Measurements from ENCODE around the gene KCND3.

KCND3 gene

GRCh38 chr1:111880881-111881837 lies 108.3 kb downstream of the KCND3 start:
- DNase-seq (ENCODE audit: low spot score) = peak; percentile 53

- DNase-seq (ENCODE audit: low spot score) = peak; percentile 36
Observed at GRCh38 chr1:111879081-111879480, 110.4 kb downstream of the KCND3 start.

DNA sequence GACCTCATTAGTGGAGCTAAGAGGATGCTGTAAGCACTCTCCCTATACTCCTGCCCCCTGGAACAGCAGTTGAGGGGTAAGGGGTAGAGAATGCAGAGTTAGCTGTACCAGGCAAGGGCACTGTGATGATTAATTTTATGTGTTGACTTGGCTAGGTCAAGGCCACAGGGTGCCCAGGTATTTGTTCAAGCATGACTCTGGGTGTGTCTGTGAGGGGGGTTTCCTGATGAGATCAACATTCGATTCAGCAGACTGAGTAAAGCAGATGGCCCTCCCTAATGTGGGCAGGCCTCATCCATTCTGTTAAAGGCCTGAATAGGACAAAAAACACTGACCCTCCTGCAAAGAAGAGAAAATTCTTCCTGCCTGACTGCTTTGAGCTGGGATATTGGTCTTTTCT lies 110.8 kb downstream of the KCND3 start:
- DNase-seq (ENCODE audit: low spot score) = no peak

DNA sequence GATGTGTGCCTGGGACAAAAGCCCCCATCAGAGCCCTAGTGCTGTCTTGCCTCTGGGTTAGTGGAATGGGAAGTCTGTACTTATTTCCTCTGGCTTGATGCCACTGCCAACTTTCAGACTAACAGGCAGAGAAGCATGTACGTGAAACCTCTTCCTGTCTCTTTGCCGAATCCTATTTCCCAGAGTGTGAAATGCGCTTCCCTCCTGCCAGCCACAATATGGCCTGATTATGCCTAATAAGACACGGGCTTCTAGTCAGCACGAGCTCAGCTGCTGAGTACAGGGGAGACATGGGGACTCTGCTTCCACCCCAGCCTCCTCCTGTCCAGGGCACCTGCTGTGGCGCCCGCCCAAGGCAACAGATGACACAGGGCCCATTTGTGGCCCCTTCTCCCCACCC lies 111.4 kb downstream of the KCND3 start:
- DNase-seq (ENCODE audit: low spot score) = peak; percentile 11

GRCh38 chr1:111876631-111877030 lies 112.8 kb downstream of the KCND3 start:
- DNase-seq (ENCODE audit: low spot score) = no peak

DNA sequence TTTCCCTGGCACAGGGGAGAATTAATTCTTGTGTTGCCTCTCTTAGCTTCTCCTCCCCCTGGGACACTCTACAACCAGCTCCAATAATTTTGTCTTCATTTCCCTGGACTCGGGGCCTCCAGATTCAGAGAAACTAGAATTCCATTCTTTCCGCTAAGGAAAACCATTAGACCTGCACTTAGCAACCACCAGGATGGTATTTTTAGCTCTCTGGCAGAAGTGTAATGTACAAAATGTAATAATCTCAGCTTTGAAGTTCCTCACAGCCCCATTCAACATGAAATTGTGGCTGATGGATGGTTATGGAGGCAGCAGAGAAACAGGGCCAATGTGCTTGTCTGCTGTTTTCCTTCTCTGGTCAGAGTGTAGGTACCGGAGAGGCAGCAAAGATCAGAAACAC lies 113.8 kb downstream of the KCND3 start:
- no peak for DNase-seq (ENCODE audit: low spot score)

DNA sequence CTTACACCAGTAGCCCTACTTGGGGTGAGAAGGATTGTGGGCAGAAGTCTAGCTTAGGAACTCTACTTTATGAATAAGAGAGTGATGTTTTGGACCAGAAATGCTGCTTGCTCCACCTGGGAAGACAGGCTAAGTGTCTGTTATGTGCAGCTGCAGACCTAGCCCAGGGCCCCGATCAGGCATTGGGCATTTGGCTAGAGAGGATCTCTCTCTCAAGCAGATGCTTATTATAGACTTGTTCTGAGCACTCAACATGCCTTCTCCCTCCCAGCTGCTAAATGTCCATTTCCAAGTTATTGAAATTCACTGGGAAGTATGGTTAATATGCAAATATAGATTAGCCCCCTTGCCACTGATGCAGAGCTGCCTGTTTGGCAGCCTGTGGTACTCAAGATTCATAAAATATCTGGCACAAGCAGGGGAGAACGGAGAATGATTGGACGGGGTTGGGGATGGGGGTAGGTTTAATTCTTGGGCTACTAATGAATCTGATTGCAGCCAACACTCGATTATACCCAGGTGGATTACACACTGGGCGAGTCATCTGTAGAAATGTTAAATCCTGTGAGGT lies 115.9 kb downstream of the KCND3 start:
- no peak for DNase-seq (ENCODE audit: low spot score)

GRCh38 chr1:111870181-111870580 lies 119.3 kb downstream of the KCND3 start:
- DNase-seq (ENCODE audit: low spot score) = no peak

DNA sequence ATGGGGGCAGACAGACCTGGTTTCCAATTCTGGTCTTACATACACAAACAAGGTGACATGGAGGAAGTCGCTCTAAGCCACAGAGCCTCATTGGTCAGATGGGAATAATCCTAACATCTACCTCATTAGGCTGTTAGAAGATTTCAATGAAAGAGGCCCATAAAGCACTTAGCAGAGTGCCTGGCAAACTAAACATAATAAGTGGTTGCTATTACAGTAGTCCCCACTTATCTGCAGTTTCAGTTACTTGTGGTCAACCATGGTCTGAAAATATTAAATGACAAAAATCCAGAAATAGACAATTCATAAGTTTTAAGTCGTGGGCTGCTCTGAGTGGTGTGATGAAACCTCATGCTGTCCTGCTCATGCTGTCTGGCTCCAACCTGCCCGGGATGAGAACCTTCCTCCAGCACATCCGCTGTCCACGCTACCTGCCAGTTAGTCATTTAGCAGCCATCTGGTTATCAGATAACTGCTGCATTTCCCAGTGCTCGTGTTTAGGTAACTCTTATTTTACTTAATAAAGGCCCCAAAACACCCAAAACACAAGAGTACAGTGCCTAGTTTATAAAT lies 121.5 kb downstream of the KCND3 start:
- DNase-seq (ENCODE audit: low spot score) = no peak

GRCh38 chr1:111864862-111865261 lies 124.6 kb downstream of the KCND3 start:
- no peak for DNase-seq (ENCODE audit: low spot score)

- DNase-seq (ENCODE audit: low spot score) = no peak
Observed at GRCh38 chr1:111863401-111863800, 126.1 kb downstream of the KCND3 start.

DNA sequence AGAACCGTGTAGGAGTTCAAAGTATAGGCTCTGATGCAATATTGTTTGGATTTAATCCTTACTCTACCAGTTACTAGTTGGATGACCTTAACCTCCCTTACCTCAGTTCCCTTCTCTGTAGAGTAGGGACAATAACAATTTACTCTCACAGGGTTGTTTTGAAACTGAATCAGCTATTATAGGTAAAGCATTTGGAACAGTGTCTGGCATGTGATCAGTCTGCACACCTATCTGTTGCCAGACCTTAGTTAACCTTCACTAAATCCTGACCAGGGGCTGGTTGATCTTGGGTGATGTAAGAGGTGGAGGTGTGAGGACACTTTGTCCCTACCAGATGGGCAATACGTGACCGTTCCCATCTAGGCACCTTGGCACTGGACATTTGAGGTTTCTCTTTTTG lies 126.9 kb downstream of the KCND3 start:
- DNase-seq (ENCODE audit: low spot score) = no peak

- no peak for DNase-seq (ENCODE audit: low spot score)
Observed at GRCh38 chr1:111861523-111861922, 127.9 kb downstream of the KCND3 start.

DNA sequence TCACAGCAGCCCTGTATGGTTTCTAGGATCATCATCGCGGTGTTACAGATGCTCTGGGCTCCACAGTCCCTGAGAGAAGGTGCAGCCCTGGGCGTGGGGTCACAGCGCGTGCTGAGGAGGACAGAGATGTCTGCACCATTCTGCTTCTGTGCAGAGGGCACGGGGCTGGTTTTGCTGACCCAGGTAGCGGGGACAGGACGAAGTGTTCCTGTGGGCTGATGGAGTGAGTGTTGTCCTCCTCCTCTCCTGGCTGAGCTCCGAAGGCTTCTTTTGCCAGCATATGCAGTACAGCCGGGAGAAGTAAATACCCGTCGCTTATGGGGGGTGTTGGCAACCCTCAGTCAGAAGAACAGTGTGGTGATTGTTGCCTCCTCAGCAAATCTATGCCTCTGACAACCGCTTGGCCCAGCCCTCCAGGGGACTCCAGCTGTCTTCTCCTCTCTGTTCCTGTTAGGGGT lies 132.2 kb downstream of the KCND3 start:
- peak; percentile 77 for DNase-seq (ENCODE audit: low spot score)

GRCh38 chr1:111856411-111857185 lies 132.9 kb downstream of the KCND3 start:
- no peak for DNase-seq (ENCODE audit: low spot score)

DNA sequence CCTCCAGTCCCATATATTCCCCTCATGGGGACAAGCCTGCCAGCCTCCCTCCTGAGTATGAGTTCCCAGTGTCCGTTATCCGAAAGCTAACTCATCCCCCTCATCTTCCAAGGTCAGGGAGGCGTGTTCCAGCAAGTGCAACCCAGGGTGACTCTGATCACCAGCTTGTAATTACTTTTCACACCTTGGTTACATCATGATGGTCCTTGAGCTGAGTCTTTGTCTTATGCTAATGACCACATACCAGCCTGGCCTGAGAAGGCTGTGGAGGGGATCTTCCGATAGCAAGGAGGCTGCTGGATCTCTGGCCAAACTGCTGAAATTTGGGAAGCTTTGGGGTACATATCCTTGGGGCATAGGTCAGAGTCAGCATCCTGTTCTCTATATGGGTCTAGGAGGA lies 134.2 kb downstream of the KCND3 start:
- DNase-seq (ENCODE audit: low spot score) = no peak

DNA sequence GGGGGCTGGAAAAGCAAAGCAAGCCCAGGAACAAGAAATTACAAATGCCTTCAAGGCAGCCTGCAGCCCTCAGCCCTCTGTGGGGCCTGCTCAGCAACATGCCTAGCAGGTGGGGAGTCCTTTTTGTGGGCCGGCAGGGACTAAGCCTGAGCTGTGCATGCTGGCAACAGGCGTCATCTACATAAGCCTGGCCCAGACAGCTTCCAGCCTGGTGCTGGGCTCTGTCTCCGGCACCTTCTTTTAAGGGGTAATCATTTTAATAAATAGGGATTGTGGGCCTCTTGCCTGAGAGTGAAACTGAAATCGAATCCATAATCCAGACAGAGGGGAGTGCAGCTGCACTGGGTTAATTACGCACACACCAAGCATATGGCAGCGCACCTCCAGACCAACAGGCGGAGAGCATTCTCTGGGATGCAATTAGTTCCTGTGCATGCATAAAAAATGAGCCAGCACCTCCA lies 137.2 kb downstream of the KCND3 start:
- peak; percentile 39 for DNase-seq (ENCODE audit: low spot score)

- DNase-seq (ENCODE audit: low spot score) = peak; percentile 47
Observed at GRCh38 chr1:111851552-111851951, 137.9 kb downstream of the KCND3 start.

DNA sequence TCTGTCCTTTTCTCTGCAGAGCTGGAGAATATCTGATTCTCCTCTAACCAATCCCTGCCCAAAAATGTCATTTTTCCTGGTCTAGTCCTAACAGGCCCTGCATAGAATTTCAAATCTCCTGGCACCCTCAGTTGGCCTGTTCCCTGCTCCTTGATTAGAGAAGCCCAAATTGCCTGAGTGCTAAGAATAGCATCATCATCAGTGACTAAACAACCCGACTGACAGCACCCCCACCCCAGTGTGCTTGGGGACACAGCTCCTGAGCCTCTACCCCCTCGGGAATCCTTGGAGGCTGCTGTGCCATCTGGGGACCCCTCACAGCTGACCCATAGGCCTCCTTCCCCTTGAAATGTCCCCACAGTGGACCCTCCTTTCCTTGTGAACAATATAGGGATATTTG lies 139.4 kb downstream of the KCND3 start:
- no peak for DNase-seq (ENCODE audit: low spot score)

DNA sequence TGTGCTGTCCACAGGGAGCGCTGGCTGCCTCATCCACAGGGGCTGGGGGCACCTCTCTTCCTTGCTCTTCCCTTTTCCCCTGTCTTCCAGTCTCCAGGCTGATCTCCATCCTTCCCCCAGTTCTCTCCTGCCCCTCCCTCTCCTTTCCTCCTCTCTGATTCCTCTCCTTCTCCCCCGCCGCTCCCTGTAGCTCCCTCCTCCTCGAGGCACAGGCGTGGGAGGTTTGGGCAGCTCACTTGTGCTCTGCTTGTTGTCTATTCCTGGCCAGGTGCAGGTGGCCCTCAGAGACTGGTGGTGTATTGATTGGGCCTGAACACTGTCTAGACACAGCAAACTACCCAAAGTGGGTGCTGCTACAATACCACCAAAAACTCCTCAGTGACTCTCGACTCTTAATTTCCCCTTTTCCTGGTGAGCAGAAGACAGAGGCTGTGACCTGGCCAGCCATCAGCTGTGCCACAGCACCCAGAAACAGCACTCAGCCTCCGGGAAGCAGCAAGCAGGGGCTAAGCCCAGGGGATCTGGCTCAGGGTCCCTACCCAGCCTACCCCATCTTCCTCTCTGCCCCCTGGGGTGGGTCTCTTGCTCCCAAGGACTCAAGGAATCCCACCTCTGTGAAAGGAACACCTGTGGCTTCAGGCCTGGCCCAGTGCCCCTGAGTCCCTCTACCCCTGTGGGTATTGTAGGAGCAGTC lies 140.5 kb downstream of the KCND3 start:
- DNase-seq (ENCODE audit: low spot score) = no peak

- DNase-seq (ENCODE audit: low spot score) = no peak
Observed at GRCh38 chr1:111847466-111847865, 142.0 kb downstream of the KCND3 start.

DNA sequence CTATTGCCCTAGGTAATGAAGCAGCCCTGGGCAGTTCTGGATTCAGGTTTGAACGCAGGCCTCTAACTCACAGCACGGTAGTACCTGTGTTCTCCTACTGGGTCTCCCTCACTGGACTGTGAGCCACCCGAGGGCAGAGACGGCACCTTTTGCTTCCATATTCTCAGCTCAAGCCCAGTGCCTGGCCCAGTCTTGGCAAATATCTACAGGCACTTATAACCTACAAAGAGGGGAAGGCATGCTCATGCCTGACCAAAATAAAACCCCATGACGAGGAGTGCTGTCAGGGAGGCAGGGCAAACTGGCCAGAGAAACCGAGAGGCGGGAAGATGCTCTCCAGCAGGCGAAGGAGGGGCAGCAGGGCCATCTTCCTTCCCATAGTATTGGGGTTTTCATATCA lies 142.6 kb downstream of the KCND3 start:
- DNase-seq (ENCODE audit: low spot score) = no peak
